Activated CD4-positive, alpha-beta T cell treated with anti-CD3 and anti-CD28 coated beads for 24 hours (primary cell): Measurements from ENCODE around the gene EPHA7.

ENCODE experiments used
- DNase-seq, 2 donors: peaks; one replicate each; pipeline ENCODE4 v3.0.0-alpha.2; 2020; ENCODE audit warnings: low read depth in 2 of 2

EPHA7 gene

DNA sequence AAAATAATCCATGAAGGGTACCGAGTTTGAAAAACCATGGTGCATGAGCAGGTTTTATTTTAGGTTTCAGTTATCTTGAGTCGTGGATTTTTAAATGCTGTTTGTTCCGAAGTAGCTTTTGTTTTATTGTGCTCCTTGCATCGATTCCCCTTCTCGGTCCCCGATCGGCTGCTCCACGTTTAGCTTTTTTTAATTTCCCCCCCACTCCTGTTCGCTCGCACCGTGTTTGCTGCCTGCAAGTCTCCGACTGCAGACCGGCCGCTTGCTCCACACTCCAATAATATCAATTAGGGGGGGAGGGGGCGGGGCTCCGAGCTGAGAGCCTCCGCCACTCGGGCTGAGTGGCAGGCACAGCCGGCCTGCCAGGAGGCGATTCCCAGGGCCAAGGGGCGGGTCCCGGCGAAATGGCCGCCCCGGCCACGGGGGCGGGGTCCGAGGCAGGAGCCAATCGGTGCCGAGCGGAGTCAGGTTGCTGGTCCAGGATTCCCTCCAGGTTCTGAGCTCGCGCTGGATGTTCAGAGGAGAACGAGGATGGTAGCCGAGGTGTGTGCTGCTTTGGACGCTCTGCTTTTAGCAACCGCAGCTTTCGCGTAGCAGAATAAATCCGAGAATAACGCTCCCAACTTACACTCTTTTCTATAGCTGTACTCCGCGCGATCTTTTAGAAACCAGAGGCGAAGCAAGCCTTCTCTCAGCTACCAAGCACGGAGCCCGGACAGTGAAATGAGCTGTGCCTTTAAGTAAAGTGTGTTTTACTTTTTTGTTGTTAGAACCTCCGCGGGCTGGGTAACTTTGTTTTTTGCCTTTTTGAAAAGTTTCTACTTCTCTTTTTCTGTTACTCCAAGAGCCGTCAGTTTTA lies at the start of gene EPHA7:
Gene EPHA7, minus strand, starts transcription at position 256 of the 859 bp plus-strand sequence. Its CDS starts 218 bp downstream, at position 38.
- no peak for DNase-seq

- no peak for DNase-seq
Observed at GRCh38 chr6:93468291-93468690, 48.9 kb upstream of the EPHA7 start.

GRCh38 chr6:93454533-93454932 lies 35.2 kb upstream of the EPHA7 start:
- no peak for DNase-seq

GRCh38 chr6:93453956-93454355 lies 34.6 kb upstream of the EPHA7 start:
- DNase-seq: no peak

- DNase-seq: no peak
Observed at GRCh38 chr6:93447874-93448273, 28.5 kb upstream of the EPHA7 start.

GRCh38 chr6:93437491-93437890 lies 18.1 kb upstream of the EPHA7 start:
- no peak for DNase-seq

GRCh38 chr6:93433592-93433991 lies 14.2 kb upstream of the EPHA7 start:
- no peak for DNase-seq

- no peak for DNase-seq
Observed at GRCh38 chr6:93424303-93425064, 5.1 kb upstream of the EPHA7 start.

GRCh38 chr6:93423542-93423941 lies 4.2 kb upstream of the EPHA7 start:
- no peak for DNase-seq

DNA sequence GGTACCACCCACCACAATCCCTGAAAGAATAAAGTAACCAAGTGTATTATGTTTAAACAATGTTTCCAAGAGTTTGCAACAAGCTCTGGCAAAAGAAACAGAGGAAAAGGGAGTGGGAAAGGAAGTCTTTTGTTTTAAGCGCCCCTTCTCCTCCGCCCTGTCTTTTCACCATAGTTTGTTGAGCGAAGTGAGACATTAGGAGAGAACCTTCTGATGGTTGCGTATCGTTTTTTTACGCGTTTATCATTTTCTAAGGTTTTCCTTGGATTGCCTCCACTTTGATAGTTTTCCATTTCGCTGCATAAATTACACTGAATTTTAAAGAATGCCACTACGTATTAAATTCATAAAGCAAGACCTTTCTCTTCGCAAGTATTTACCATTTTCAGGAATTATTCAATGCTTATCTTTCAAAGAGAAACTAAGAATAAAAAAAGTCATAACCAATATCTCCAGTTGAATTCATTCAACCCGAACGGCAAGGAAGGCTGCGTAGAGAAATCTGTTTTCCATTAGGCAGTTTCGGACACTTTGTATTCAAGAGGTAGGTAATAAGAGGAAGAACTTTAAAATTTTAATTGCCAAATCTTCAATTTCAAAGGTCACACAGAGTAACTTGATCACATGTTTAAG lies 920 bp upstream of the EPHA7 start:
- DNase-seq: no peak

GRCh38 chr6:93418408-93419303 lies 703 bp downstream of the EPHA7 start:
- DNase-seq: no peak

- no peak for DNase-seq
Observed at GRCh38 chr6:93418033-93418407, 1.3 kb downstream of the EPHA7 start.

DNA sequence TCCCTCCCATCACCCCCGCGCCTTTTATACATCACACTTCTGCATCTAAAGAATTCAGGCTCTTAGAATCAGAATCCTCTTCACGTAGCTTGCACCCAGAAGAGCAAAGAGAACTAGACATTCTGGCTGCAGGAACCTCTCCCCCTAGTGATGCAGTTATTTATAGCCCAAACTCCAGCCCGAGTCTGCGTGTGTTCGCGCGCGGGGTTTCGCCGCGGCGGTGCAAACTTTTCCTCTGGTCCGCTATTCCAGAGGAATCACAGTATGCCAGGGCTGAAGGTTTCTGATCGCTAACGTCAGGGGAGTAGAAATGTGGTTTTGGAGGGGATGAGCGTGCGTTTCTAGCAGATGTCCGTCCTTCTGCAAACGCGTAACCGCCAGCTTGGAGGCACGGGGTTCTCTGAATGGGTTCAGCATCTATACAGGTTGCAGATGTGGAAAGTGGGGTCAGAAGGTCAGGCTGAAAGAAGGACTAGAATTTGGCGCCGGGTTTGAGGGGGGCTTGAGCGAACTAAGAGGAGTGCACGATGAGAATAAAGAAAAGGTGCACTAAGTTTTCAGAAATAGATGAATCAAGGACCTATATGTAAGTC lies 1.8 kb downstream of the EPHA7 start:
- no peak for DNase-seq

- no peak for DNase-seq
Observed at GRCh38 chr6:93416571-93417420, 2.6 kb downstream of the EPHA7 start.

GRCh38 chr6:93413190-93413589 lies 6.2 kb downstream of the EPHA7 start:
- DNase-seq: no peak

DNA sequence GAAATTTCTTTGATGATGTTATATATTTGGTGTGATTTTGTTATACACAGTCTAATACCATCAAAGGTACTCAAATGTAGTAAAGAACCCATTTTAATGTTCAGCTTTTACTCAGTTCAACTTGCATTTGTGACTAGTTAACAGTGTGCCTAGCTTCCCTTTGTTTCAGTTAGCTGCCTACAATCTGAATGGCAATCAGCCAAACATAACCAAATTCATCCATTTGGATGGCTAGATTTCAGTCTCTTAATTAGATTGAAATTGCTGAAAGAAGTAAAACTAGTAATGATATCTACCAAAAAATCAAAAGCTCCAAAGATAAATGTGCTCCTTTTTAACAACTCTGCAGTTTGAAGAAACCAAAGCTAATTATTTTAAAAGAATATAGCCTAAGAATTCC lies 6.9 kb downstream of the EPHA7 start:
- DNase-seq: no peak

DNA sequence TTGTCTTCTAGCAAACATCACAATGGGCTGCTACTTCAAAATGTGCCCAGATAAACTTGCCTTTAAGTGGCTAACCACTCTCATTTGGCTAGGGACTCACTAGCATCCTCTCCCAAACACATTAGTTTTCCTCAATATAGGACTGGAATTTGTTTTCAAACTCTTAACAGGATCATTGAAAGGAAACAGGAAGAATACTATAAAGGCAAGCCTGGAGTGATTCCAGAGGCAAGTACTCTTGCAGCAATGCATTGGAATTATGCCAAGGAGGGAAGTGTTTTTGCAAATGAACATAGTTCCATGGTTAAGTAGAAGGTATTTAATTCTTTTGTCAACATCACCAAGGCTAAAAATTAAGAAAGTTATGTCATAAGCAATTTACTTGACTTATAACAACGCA lies 12.2 kb downstream of the EPHA7 start:
- DNase-seq: no peak

- DNase-seq: no peak
Observed at GRCh38 chr6:93403390-93403789, 16.0 kb downstream of the EPHA7 start.

DNA sequence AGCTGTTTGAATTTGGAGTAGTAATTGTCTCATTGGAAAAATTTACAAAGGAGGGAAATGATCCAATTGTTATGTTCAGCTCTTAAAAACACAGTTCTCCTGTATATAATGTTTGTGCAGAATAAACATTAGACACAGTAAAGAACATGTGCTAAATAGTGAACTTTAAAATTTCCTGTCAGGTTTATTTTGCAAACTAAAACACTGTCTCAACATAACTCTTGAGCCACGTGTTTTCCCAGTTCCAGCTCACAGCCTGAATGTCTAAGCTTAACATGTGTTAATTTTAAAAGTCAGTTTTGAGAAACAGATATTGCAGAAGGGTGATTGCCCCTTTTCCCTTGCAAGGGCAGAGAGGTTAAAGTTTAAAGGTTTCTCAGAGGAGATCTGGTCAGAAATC lies 20.6 kb downstream of the EPHA7 start:
- DNase-seq: no peak

- no peak for DNase-seq
Observed at GRCh38 chr6:93394471-93394870, 24.9 kb downstream of the EPHA7 start.
